Neural progenitor cell (in vitro differentiated cells): ENCODE results near the gene PBX1. TPM values are rescaled to one million over a fixed set of nuclear protein-coding genes. Genes with fewer than 3 reads are reported as not detected.

ENCODE experiments used
- DNase-seq: peaks from one replicate; pipeline ENCODE4 v3.0.0-alpha.2; 2016; ENCODE audit warnings: low spot score
- H2AFZ ChIP-seq: fragments of 200-600 bp; sonication (generic); replicated peaks from 2 replicates; pipeline ENCODE4 v1.6.1; 2016; ENCODE audit warnings: antibody characterized with exemption
- H3F3A ChIP-seq: fragments of 200-600 bp; sonication (generic); 2 replicates; pipeline ENCODE4 v1.6.1; 2016; ENCODE audit warnings: antibody characterized with exemption, low read depth
- H3K27ac ChIP-seq: fragments of 200-600 bp; sonication (generic); 2 replicates; pipeline ENCODE4 v1.5.1; 2016; ENCODE audit warnings: mild to moderate bottlenecking
- H3K27me3 ChIP-seq: fragments of 200-600 bp; sonication (generic); 2 replicates; pipeline ENCODE4 v1.6.1; 2016; ENCODE audit warnings: mild to moderate bottlenecking, moderate library complexity
- H3K36me3 ChIP-seq: fragments of 200-600 bp; sonication (generic); 2 replicates; pipeline ENCODE4 v1.5.1; 2016
- H3K4me1 ChIP-seq: fragments of 200-600 bp; sonication (generic); 2 replicates; pipeline ENCODE4 v1.6.1; 2016; ENCODE audit warnings: mixed run types
- H3K4me2 ChIP-seq: fragments of 200-600 bp; sonication (generic); 2 replicates; pipeline ENCODE4 v1.6.1; 2016
- H3K4me3 ChIP-seq: fragments of 200-600 bp; sonication (generic); 2 replicates; pipeline ENCODE4 v1.5.1; 2016
- H3K79me2 ChIP-seq: fragments of 200-600 bp; sonication (generic); 2 replicates; pipeline ENCODE4 v1.6.1; 2016; ENCODE audit warnings: low read depth
- H3K9ac ChIP-seq: fragments of 200-600 bp; sonication (generic); 2 replicates; pipeline ENCODE4 v1.6.1; 2016
- H3K9me3 ChIP-seq: fragments of 200-600 bp; sonication (generic); 2 replicates; pipeline ENCODE4 v1.5.1; 2016; ENCODE audit warnings: low read depth
- H4K20me1 ChIP-seq: fragments of 200-600 bp; sonication (generic); 2 replicates; pipeline ENCODE4 v1.6.1; 2016; ENCODE audit warnings: low read depth
- H3K27ac Mint-ChIP-seq: 3 replicates; pipeline ENCODE4 v1.8.0; 2021; ENCODE audit warnings: mixed read lengths
- H3K27me3 Mint-ChIP-seq: 2 replicates; pipeline ENCODE4 v1.8.0; 2022; ENCODE audit warnings: low read depth, mild to moderate bottlenecking, inconsistent platforms, moderate library complexity, mixed read lengths; ENCODE audit not compliant: insufficient read depth
- H3K36me3 Mint-ChIP-seq: 3 replicates; pipeline ENCODE4 v1.8.0; 2021; ENCODE audit warnings: mixed read lengths
- H3K4me1 Mint-ChIP-seq: 3 replicates; pipeline ENCODE4 v1.8.0; 2021; ENCODE audit warnings: mixed read lengths
- H3K4me3 Mint-ChIP-seq: 3 replicates; pipeline ENCODE4 v1.8.0; 2021; ENCODE audit warnings: mild to moderate bottlenecking, moderate library complexity, mixed read lengths
- H3K9me3 Mint-ChIP-seq: 3 replicates; pipeline ENCODE4 v1.8.0; 2020; ENCODE audit warnings: mixed read lengths
- CTCF ChIP-seq: fragments of 200-600 bp; sonication (generic); IDR thresholded peaks from 2 replicates; pipeline ENCODE4 v1.5.1; 2017; ENCODE audit warnings: antibody characterized with exemption, mild to moderate bottlenecking
- EZH2 ChIP-seq: fragments of 200-600 bp; sonication (generic); IDR thresholded peaks from 2 replicates; pipeline ENCODE4 v1.6.1; 2017; ENCODE audit warnings: antibody characterized with exemption, mild to moderate bottlenecking, moderate library complexity
- EZH2phosphoT487 ChIP-seq: fragments of 200-600 bp; sonication (generic); IDR thresholded peaks from 2 replicates; pipeline ENCODE4 v1.6.1; 2017; ENCODE audit warnings: antibody characterized with exemption
- total RNA-seq: library from RNA; depleted of rRNA; stranded (reverse); fragments of >200 nt; gene quantifications from 2 replicates; pipeline ENCODE4 v1.2.3, GENCODE V29; 2015; ENCODE audit warnings: low replicate concordance

PBX1 gene
- total RNA-seq, 1 donor from 2014 or later, result 91.1 TPM

- Mint-ChIP-seq H3K27ac (peak overlapping the region; percentile 99), H3K4me3 (peak overlapping the region; percentile 21), H3K4me1 (peaks cover 83% of the 10 kb centered on the region), H3K9me3 (peaks cover 2% of the 10 kb centered on the region), H3K27me3 (peaks cover 5% of the 10 kb centered on the region), H3K36me3 (peaks cover 19% of the 10 kb centered on the region)
- H4K20me1 ChIP-seq, result peaks cover 78% of the 10 kb centered on the region
- no peaks in the 10 kb centered on the region for H3K27me3 ChIP-seq
- no peaks in the 10 kb centered on the region for H3K36me3 ChIP-seq
- H3K4me2 ChIP-seq, result no peak overlapping the region
- H3K4me3 ChIP-seq, result no peak overlapping the region
- H3K4me1 ChIP-seq, result peaks cover 53% of the 10 kb centered on the region
- no peak overlapping the region for H3K9ac ChIP-seq
- no peak for DNase-seq
- TF ChIP-seq CTCF, result no peak
- peaks cover 20% of the 10 kb centered on the region for H3F3A ChIP-seq
- H3K27ac ChIP-seq, result no peak overlapping the region
- no peaks in the 10 kb centered on the region for H3K9me3 ChIP-seq
- no peak overlapping the region for H2AFZ ChIP-seq
- H3K79me2 ChIP-seq, result peaks cover 100% of the 10 kb centered on the region
Observed at GRCh38 chr1:164638492-164639202, 79.7 kb downstream of the PBX1 start.

GRCh38 chr1:164640686-164641352 lies 81.8 kb downstream of the PBX1 start:
- Mint-ChIP-seq H3K4me1 (peaks cover 83% of the 10 kb centered on the region), H3K36me3 (peaks cover 19% of the 10 kb centered on the region), H3K9me3 (peaks cover 2% of the 10 kb centered on the region), H3K4me3 (no peak overlapping the region), H3K27ac (peak overlapping the region; percentile 81), H3K27me3 (peaks cover 2% of the 10 kb centered on the region)
- H4K20me1 ChIP-seq, result peaks cover 71% of the 10 kb centered on the region
- H2AFZ ChIP-seq, result no peak overlapping the region
- no peak overlapping the region for H3K9ac ChIP-seq
- H3F3A ChIP-seq, result no peaks in the 10 kb centered on the region
- peaks cover 100% of the 10 kb centered on the region for H3K79me2 ChIP-seq
- no peak for DNase-seq
- H3K36me3 ChIP-seq, result no peaks in the 10 kb centered on the region
- no peaks in the 10 kb centered on the region for H3K27me3 ChIP-seq
- TF ChIP-seq EZH2phosphoT487 (no peak), CTCF (no peak), EZH2 (no peak)
- no peaks in the 10 kb centered on the region for H3K9me3 ChIP-seq
- peaks cover 40% of the 10 kb centered on the region for H3K4me1 ChIP-seq
- no peak overlapping the region for H3K27ac ChIP-seq
- no peak overlapping the region for H3K4me3 ChIP-seq
- no peak overlapping the region for H3K4me2 ChIP-seq

GRCh38 chr1:164641353-164641730 lies 82.4 kb downstream of the PBX1 start:
- Histone ChIP-seq H3K79me2 (peaks cover 100% of the 10 kb centered on the region), H4K20me1 (peaks cover 71% of the 10 kb centered on the region), H3K4me2 (no peak overlapping the region), H3K4me3 (no peak overlapping the region), H3K9me3 (no peaks in the 10 kb centered on the region), H3K9ac (no peak overlapping the region), H3K36me3 (no peaks in the 10 kb centered on the region), H3F3A (peaks cover under 1% of the 10 kb centered on the region), H3K27me3 (no peaks in the 10 kb centered on the region), H3K27ac (no peak overlapping the region), H3K4me1 (peaks cover 40% of the 10 kb centered on the region), H2AFZ (no peak overlapping the region)
- H3K9me3 Mint-ChIP-seq, result peaks cover 2% of the 10 kb centered on the region
- TF ChIP-seq EZH2 (no peak), EZH2phosphoT487 (no peak), CTCF (no peak)
- no peak overlapping the region for H3K27ac Mint-ChIP-seq
- H3K36me3 Mint-ChIP-seq, result peaks cover 19% of the 10 kb centered on the region
- H3K4me1 Mint-ChIP-seq, result peaks cover 83% of the 10 kb centered on the region
- no peak for DNase-seq
- H3K27me3 Mint-ChIP-seq, result peaks cover 2% of the 10 kb centered on the region
- H3K4me3 Mint-ChIP-seq, result no peak overlapping the region
